GM21526 (cell line): ENCODE data around the gene VAPA.

Source experiments
- ATAC-seq: cut with Tn5 transposase; IDR thresholded peaks from one replicate; pipeline ENCODE4 v1.9.1; 2021; ENCODE audit warnings: moderate library complexity; ENCODE audit not compliant: unreplicated experiment, low FRiP score

The VAPA gene

GRCh38 chr18:9931146-9931545, 17.3 kb downstream of the VAPA start:
- no peak for ATAC-seq

DNA sequence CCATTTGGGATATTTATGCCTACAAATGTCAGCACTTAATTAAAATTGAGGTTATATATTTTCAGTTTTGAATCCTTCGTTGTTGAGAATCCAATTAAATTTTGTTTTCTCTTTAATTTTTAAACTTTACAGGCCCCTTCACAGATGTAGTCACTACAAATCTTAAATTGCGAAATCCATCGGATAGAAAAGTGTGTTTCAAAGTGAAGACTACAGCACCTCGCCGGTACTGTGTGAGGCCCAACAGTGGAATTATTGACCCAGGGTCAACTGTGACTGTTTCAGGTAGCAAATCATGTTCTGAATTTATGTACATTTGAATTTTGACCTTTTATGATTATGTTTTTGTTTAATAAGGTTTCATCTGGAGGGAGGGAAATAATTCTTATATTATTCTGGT, 17.9 kb downstream of the VAPA start:
- no peak for ATAC-seq

DNA sequence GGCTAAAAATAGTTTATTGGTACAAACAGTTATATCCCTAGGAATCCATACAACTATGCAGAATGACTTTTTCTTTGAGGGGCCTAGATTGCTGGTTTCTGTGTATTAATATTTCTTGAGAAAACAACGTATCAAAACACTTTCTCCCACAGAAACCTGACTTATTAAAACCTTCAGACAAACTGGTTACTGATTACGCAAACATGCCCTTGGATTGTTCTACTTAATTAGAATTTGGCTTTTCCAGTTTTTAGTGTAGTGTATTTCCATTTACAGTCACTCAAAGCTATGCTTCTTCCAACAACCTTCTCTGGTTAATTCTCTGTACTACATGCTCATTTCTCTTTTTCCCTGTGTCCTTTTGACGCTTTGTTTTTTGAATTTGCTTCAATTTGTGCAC, 20.0 kb downstream of the VAPA start:
- no peak for ATAC-seq

- ATAC-seq: no peak
These were observed 20.5 kb downstream of the VAPA start for GRCh38 chr18:9934274-9934673.

- no peak for ATAC-seq
These were observed 27.3 kb downstream of the VAPA start for GRCh38 chr18:9941103-9941502.

- no peak for ATAC-seq
These were observed 27.8 kb downstream of the VAPA start for GRCh38 chr18:9941660-9942059.

DNA sequence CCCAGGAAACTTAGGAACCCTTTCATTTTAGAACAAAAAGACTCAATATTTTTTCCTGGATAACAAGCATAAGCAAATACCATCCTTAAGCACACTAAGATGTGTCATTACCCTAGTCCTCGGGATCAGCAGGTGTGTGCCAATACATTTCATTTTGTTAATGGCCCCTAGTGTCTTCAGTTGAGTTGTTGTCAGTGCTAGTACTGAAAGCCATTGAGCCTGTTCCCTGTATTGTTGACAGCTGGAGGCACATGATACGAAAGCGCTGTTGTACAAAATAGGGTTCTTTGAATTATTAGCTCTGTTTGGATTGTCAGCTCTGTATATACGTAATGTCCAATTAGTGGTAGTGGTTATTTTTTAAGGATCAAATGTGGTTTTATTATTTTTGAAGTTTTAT, 29.5 kb downstream of the VAPA start:
- ATAC-seq: no peak

DNA sequence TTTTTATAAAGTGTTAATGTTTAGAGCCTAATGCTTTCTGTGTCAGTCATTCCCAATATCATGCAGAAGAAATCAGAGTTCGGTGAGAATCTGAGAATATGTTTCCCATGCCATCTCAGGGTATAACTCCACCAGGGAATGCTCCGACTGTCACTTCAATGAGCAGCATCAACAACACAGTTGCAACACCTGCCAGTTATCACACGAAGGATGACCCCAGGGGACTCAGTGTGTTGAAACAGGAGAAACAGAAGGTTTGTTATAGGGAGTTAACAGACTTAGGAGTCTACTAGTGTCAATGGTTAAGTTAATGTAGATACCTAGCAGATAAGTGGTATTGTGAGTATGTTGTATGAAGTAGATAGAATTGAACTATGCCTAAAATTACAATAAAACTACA, 31.0 kb downstream of the VAPA start:
- no peak for ATAC-seq

GRCh38 chr18:9946831-9947230, 33.0 kb downstream of the VAPA start:
- no peak for ATAC-seq

DNA sequence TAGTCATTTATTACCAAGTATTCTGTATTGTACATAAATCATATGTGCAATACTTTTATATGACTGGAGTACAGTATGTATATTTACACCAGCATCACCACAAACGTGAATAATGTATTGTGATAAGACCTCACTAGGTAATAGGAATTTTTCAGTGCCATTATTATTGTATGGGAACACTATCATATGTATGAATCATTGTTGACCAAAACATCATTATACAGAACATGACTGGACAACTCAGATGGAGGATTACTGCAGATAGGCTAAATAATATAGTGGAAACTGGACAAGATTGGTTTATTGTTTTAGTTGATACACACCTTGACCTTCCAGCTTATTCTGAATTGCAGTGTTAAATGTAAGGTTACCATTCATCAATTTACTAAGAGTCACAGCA, 33.4 kb downstream of the VAPA start:
- ATAC-seq: no peak

DNA sequence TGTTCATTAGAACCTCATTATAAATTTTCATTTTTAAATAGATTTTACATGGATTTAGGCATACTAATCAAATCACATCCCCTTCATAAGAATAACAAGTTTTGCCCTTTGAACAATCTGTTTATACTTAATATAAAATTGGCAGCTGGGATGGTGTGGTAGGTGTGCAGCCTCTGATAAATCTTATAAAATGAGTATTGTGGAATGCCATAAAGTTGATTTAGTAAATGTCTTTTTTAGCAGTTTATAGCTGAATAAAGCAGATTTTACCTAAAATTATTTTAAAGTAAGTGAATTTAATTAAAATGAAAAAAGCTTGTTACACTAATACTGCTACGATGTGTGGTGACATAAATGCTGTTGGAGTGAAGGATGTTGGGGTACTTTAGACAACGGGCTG, 35.5 kb downstream of the VAPA start:
- no peak for ATAC-seq

DNA sequence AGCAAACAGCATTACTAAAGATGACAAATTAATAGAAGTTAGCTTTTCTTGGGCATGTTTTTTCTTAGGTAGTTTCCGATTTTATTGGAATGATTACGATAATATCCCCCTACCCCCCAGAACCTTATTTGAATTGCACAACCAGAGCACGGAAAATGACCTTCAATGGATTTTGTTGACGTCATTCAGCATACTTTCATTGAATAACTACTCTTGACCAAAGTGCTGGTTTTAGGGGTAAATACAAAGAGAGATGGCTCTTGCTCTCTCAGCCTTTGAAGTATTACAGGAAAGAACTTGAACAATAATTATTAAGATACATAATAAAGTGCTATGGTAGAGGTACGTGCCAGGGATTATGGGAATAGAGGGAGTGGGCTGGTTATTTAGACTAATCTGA, 36.0 kb downstream of the VAPA start:
- ATAC-seq: no peak

GRCh38 chr18:9950289-9951016, 36.6 kb downstream of the VAPA start:
- ATAC-seq: no peak

GRCh38 chr18:9951022-9951859, 37.4 kb downstream of the VAPA start:
- ATAC-seq: no peak

DNA sequence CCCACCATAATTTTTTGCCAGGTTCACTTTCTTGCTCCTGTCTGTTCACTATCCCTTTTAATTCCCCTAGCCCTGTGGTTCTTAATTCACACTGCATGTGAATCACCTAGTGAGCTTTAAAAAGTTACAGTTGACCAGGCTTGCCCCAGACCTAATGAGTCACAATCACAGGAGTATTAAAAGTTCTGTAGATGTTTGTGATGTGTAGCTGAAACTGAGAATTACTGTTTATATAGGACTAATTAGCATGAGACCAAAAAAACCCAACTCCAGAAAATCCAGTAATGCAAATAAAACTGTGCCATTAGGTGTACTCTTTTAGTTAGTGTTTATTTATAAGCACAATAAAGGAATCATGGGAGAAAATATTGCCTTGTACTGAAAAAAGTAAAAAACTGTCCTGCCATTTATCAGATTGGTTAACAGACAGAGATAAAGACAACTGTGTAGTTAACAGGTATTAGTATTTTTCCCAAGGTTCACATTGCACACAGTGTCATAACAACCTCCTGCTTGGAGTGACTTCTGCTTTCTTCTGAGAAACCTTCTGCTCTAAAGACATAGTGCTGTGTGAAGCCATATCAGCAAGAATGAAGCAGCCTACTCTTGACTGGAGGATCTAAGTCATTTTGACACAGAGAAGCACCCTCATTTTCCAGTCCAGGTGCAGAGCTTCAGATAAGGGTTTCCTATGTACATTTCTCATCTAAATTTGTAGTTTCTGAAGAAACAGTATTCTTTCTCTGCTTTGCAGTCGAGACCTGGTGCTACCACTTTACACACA, 39.0 kb downstream of the VAPA start:
- ATAC-seq: no peak

GRCh38 chr18:9958861-9959399, 45.1 kb downstream of the VAPA start:
- ATAC-seq: no peak

DNA sequence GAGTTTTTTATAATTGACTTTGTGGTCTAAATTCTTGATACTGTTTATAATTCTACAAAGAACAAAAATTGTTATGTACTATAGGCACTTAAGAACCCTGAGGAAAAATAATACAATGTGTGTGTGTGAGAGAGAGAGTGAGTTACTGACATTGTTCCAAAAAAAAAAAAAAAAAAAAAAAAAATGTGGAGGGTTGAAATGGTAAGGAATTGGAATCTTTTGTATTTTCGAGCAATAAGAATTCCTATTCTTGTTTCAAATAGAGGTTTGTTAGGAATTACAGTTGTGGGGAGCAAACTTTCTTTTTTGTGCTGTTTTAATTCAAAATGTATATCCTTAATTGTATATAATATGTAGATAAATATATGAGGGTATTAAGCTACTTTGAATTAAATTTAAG, 45.7 kb downstream of the VAPA start:
- ATAC-seq: no peak

DNA sequence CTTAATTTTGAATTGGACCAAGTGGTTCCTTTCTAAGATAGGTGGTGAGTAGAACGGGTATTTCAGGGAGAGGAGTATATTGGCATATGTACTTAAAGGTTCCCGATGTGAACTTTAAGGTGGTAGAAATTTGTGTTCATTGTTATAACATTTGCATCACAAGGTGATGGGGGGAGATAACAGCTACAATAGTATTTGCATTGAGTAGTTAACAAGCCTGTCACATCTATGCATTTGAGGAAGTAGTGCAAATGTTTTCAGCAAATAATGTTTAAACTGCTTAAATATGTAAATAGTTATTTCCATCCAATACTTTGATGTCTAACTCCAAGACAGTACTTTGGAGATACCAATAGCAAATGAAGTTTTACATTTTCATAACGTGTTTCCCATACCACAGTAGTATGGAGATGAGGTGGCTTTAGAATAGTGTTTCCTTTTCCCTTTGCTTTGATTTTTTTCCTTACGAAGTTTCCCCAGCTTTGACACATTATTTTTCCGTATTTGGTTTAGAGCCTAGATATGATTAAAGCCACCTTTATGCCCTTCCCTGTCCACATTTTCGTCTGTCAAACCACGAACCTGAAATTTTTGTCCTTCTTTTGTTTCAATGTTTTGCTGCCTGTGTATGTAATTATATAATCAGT, 46.6 kb downstream of the VAPA start:
- no peak for ATAC-seq

DNA sequence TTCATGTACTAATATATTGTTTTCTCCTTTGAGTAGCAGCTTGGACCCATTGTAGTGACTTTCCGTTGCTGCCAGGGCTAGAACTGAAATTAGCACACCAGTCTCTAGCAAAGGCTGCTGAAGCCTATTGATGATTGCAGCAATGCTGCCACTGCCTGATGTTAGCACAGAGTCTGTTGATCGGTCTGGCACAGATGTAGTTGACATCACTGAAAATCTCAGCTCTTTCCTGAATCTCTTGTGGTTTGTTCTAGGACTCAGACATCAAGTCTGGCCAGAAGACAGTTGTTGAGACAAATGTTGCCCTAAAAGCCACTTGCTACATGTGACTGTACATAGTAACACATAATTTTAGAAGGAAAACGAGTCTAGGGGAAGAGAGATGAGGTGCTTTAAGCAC, 47.2 kb downstream of the VAPA start:
- no peak for ATAC-seq
